NCI-H2171 (cell line): ENCODE results near the gene VAPB.

ENCODE experiments used
- DNase-seq: peaks from one replicate; lab custom pipeline; 2025; lab: John Stamatoyannopoulos, UW

Gene VAPB

GRCh38 chr20:58435237-58435636 is 46.2 kb downstream of the VAPB start:
- DNase-seq: no peak

GRCh38 chr20:58436868-58437645 is 48.0 kb downstream of the VAPB start:
- DNase-seq: no peak

GRCh38 chr20:58438970-58439808 is 50.2 kb downstream of the VAPB start:
- DNase-seq: no peak

- no peak for DNase-seq
These were observed 51.2 kb downstream of the VAPB start for GRCh38 chr20:58440021-58440767.

- DNase-seq: no peak
These were observed 52.7 kb downstream of the VAPB start for GRCh38 chr20:58441723-58442122.

- no peak for DNase-seq
These were observed 55.8 kb downstream of the VAPB start for GRCh38 chr20:58444746-58445255.

GRCh38 chr20:58446264-58446959 is 57.4 kb downstream of the VAPB start:
- DNase-seq: no peak

- DNase-seq: no peak
These were observed 57.9 kb downstream of the VAPB start for GRCh38 chr20:58446960-58447265.

GRCh38 chr20:58447511-58448391 is 58.7 kb downstream of the VAPB start:
- DNase-seq: no peak

GRCh38 chr20:58448958-58449357 is 59.9 kb downstream of the VAPB start:
- DNase-seq: no peak

- DNase-seq: no peak
These were observed 60.7 kb downstream of the VAPB start for GRCh38 chr20:58449681-58450221.

GRCh38 chr20:58450254-58450653 is 61.2 kb downstream of the VAPB start:
- no peak for DNase-seq

- DNase-seq: no peak
These were observed 63.7 kb downstream of the VAPB start for GRCh38 chr20:58452667-58453255.

GRCh38 chr20:58453391-58453790 is 64.4 kb downstream of the VAPB start:
- no peak for DNase-seq

- no peak for DNase-seq
These were observed 65.4 kb downstream of the VAPB start for GRCh38 chr20:58454460-58454859.

- DNase-seq: peak; percentile 82
These were observed 68.2 kb downstream of the VAPB start for GRCh38 chr20:58457083-58457695.

- DNase-seq: no peak
These were observed 69.5 kb downstream of the VAPB start for GRCh38 chr20:58458342-58459057.

- no peak for DNase-seq
These were observed 70.2 kb downstream of the VAPB start for GRCh38 chr20:58459058-58459750.
